Fibroblast of the aortic adventitia (primary cell): ENCODE measurements around the gene KRTAP22-2. TPM values are rescaled to one million over a fixed set of nuclear protein-coding genes. Genes with fewer than 3 reads are reported as not detected.

Source experiments
- DNase-seq: peaks from one replicate; pipeline ENCODE4 v3.0.0-alpha.2; 2010; ENCODE audit warnings: low read depth
- H3K4me3 ChIP-seq: 2 replicates; pipeline ENCODE4 v1.5.1; 2011; ENCODE audit warnings: low read depth, mild to moderate bottlenecking, control low read depth, low read length, moderate library complexity
- total RNA-seq: library from RNA; depleted of rRNA; stranded (reverse); fragments of >200 nt; gene quantifications from 2 replicates; pipeline ENCODE4 v1.2.3, GENCODE V29; 2012; ENCODE audit warnings: low replicate concordance
- TF ChIP-seq, protein P1 (sequence below): IDR thresholded peaks from 2 replicates; pipeline ENCODE4 v1.5.1; 2011; ENCODE audit warnings: mild to moderate bottlenecking, low read length, control low read depth, inconsistent platforms; ENCODE audit not compliant: insufficient read depth

The KRTAP22-2 gene
- not detected in 2 replicates for total RNA-seq

DNA sequence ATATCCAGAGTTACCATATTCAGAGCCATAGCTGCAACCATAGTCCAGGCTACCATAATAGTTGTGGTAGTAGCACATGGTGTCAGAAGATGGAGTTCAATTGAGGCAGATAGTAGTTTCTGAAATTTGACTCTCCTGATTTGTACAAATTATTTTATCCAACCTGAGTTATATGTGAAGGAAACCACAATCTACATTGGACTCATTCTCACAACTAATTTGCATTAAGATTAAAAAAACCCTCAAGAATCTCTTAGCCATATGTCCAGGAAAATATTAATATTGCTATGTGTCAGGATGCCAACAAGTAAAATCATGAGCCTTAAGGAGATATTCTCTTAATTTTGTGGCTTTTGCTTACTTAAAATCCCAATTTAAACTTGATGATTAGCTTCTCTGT is at the start of gene KRTAP22-2:
Gene KRTAP22-2, minus strand, starts transcription at position 101 of the 400 bp plus-strand sequence.
- H3K4me3 ChIP-seq, result no peak within 1 kb of the TSS
- TF ChIP-seq, protein P1, sequence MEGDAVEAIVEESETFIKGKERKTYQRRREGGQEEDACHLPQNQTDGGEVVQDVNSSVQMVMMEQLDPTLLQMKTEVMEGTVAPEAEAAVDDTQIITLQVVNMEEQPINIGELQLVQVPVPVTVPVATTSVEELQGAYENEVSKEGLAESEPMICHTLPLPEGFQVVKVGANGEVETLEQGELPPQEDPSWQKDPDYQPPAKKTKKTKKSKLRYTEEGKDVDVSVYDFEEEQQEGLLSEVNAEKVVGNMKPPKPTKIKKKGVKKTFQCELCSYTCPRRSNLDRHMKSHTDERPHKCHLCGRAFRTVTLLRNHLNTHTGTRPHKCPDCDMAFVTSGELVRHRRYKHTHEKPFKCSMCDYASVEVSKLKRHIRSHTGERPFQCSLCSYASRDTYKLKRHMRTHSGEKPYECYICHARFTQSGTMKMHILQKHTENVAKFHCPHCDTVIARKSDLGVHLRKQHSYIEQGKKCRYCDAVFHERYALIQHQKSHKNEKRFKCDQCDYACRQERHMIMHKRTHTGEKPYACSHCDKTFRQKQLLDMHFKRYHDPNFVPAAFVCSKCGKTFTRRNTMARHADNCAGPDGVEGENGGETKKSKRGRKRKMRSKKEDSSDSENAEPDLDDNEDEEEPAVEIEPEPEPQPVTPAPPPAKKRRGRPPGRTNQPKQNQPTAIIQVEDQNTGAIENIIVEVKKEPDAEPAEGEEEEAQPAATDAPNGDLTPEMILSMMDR, result no peak
- no peak for DNase-seq

DNA sequence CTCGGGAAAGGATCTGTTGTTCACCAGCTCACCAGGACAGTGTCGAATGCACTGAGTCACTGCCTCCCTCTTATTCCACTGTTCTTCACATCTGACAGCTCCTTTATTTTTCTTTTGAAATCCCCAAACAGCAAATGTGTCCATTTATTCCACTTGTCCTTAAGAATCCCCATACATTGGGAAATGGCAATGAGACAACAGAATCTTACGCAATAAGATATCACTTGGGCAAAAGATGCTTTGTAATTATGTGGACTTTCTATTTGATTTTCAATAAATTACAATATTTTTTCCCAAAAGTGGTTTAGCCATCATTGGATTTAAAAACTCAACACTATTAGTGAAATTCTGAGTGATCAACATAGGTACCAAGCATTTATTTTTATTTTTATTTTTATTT is 48.5 kb upstream of the KRTAP22-2 start:
- H3K4me3 ChIP-seq, result no peak overlapping the region
- TF ChIP-seq, protein P1, result no peak
- no peak for DNase-seq

- no peak for DNase-seq
- no peak within 1 kb of the TSS for H3K4me3 ChIP-seq
- TF ChIP-seq, protein P1, result no peak
These were observed 44.7 kb upstream of the KRTAP22-2 start, which contains the start of gene KRTAP20-2 for GRCh38 chr21:30634906-30635305. Gene KRTAP20-2 (plus strand): TSS chr21:30635206. CDS start chr21:30635264, 58 bp downstream.

- no peak for DNase-seq
- H3K4me3 ChIP-seq, result no peak overlapping the region
- TF ChIP-seq, protein P1, result no peak
These were observed 39.0 kb upstream of the KRTAP22-2 start for GRCh38 chr21:30629200-30629599.

DNA sequence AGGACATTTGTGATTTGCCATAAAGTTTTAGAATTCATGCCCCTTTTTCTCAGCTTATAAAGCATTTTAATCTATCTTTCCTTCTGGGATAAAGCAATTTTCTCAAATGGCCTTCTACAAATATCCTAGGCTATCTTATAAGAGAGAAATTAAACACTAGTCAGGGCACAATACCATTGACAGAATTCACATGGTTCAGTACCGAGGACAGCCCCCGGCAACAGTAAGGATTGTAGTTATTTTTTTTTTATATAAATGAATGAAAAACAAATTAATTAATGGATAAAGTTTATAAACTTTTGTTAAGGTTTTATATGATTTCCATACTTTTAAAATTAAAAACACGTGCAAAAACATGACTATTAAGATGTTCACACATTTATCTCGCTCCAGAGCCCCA is 37.9 kb upstream of the KRTAP22-2 start:
- TF ChIP-seq, protein P1, result no peak
- no peak for DNase-seq
- no peak overlapping the region for H3K4me3 ChIP-seq

GRCh38 chr21:30625449-30626165 is 35.4 kb upstream of the KRTAP22-2 start:
- TF ChIP-seq, protein P1, result no peak
- no peak for DNase-seq
- H3K4me3 ChIP-seq, result no peak overlapping the region

- DNase-seq, result no peak
- TF ChIP-seq, protein P1, result no peak
- H3K4me3 ChIP-seq, result no peak overlapping the region
These were observed 33.2 kb upstream of the KRTAP22-2 start for GRCh38 chr21:30623362-30623761.
